K562 (cell line): ENCODE results near the gene STARD13. TPM values are rescaled to one million over a fixed set of nuclear protein-coding genes. Genes with fewer than 3 reads are reported as not detected.

Experiments
- ATAC-seq: fragments of 200-7000 bp; cut with Tn5 transposase; 3 replicates; pipeline ENCODE4 v1.9.1; 2020; ENCODE audit warnings: moderate library complexity
- BruUV-seq: library from RNA; stranded (reverse); fragments of 400-500 nt; replicated peaks from 2 replicates; lab custom pipeline; 2021; lab: Mats Ljungman, UMichigan
- CTCF ChIA-PET: fragments of 300-600 bp; formaldehyde crosslinking; extraction: SDS; loops from one replicate; lab custom pipeline; 2021; ENCODE audit warnings: low intra/inter-chr PET ratio; lab: Yijun Ruan, JAX
- POLR2A ChIA-PET: fragments of 300-600, 350-650 bp; sonication (Branson Sonifier 250); formaldehyde crosslinking; extraction: SDS; loops from one replicate; lab custom pipeline; 2021; ENCODE audit warnings: antibody characterized with exemption, inconsistent platforms; lab: Yijun Ruan, JAX
- DNase-seq, 4 experiments: peaks; one replicate each; pipeline versions ENCODE4 v3.0.0 to v3.0.0-alpha.2; 2011 to 2018; ENCODE audit warnings: low spot score in 3 of 4, mixed read lengths in 3 of 4; ENCODE audit errors: extremely low read depth in 1 of 4
- FAIRE-seq: peaks from 2 replicates; lab custom pipeline; 2011; peaks lifted over from hg19 to GRCh38; lab: Jason Lieb, UNC
- H2AFZ ChIP-seq: 2 replicates; pipeline ENCODE4 v1.6.0; 2011; ENCODE audit warnings: low read depth, low read length, control low read depth, inconsistent platforms
- H3K27ac ChIP-seq: fragments of 200-600 bp; 3 replicates; pipeline ENCODE4 v1.8.0; 2011; ENCODE audit warnings: low read depth, mild to moderate bottlenecking, control low read depth, inconsistent platforms, low read length, moderate library complexity, mixed read lengths; ENCODE audit errors: extremely low read depth
- H3K27me3 ChIP-seq, 2 experiments: fragments of 300-600 bp in 1 of 2; 2 replicates in 1 of 2; 3 replicates in 1 of 2; pipeline versions ENCODE4 v1.6.0 to v1.8.0; 2011; ENCODE audit warnings: inconsistent platforms in 2 of 2, low read length in 2 of 2, mild to moderate bottlenecking in 1 of 2, mixed read lengths in 1 of 2, moderate library complexity in 1 of 2; ENCODE audit not compliant: control insufficient read depth in 2 of 2, insufficient read depth in 2 of 2
- H3K36me3 ChIP-seq: fragments of 300-600 bp; 3 replicates; pipeline ENCODE4 v1.8.0; 2011; ENCODE audit warnings: mild to moderate bottlenecking, low read length, inconsistent platforms; ENCODE audit not compliant: control insufficient read depth, insufficient read depth
- H3K4me1 ChIP-seq, 2 experiments: fragments of 200-600 bp in 1 of 2; replicated peaks in 1 of 2; 2 replicates in 1 of 2; 3 replicates in 1 of 2; pipeline versions ENCODE4 v1.5.1 to v1.8.0; 2011; ENCODE audit warnings: inconsistent platforms in 2 of 2, low read length in 2 of 2, mild to moderate bottlenecking in 1 of 2, mixed read lengths in 1 of 2, moderate library complexity in 1 of 2; ENCODE audit not compliant: control insufficient read depth in 2 of 2, insufficient read depth in 2 of 2
- H3K4me2 ChIP-seq: 2 replicates; pipeline ENCODE4 v1.6.1; 2011; ENCODE audit warnings: low read length, control low read depth, inconsistent platforms, mixed read lengths; ENCODE audit not compliant: insufficient read depth
- H3K4me3 ChIP-seq: fragments of 200-600 bp; sonication (generic), shearing (Covaris generic); 2 replicates; pipeline ENCODE4 v1.5.1; 2016; ENCODE audit warnings: control low read depth, inconsistent platforms
- H3K79me2 ChIP-seq: fragments of 200-600 bp; 3 replicates; pipeline ENCODE4 v1.8.0; 2011; ENCODE audit warnings: low read length, inconsistent platforms; ENCODE audit not compliant: control insufficient read depth, insufficient read depth
- H3K9ac ChIP-seq, 2 experiments: 2 replicates each; pipeline versions ENCODE4 v1.6.0 to v1.6.1; 2011; ENCODE audit warnings: low read depth in 2 of 2, low read length in 2 of 2, control low read depth in 1 of 2, inconsistent platforms in 1 of 2, mild to moderate bottlenecking in 1 of 2, mixed read lengths in 1 of 2; ENCODE audit not compliant: insufficient read depth in 1 of 2
- H3K9me1 ChIP-seq: one replicate; pipeline ENCODE4 v1.6.0; 2011; ENCODE audit warnings: inconsistent platforms, mild to moderate bottlenecking, low read length, moderate library complexity; ENCODE audit not compliant: control insufficient read depth, insufficient read depth
- H3K9me3 ChIP-seq: replicated peaks from 2 replicates; pipeline ENCODE4 v1.5.1; 2011; ENCODE audit warnings: low read depth, low read length, inconsistent platforms; ENCODE audit not compliant: control insufficient read depth, insufficient read depth
- H4K20me1 ChIP-seq: replicated peaks from 2 replicates; pipeline ENCODE4 v1.6.1; 2011; ENCODE audit warnings: low read length, inconsistent platforms, mixed read lengths; ENCODE audit not compliant: control insufficient read depth, insufficient read depth
- BRCA1 ChIP-seq, 2 experiments: fragments of 450-650 bp in 1 of 2; sonication (generic) in 1 of 2; formaldehyde crosslinking in 1 of 2; IDR thresholded peaks; 2 replicates each; pipeline versions ENCODE4 v1.5.0 to v1.6.1; 2017 to 2020; ENCODE audit warnings: mild to moderate bottlenecking in 1 of 2, missing genetic modification reagents in 1 of 2
- CBX3 ChIP-seq, 2 experiments: IDR thresholded peaks; 1 replicate in 1 of 2; 2 replicates in 1 of 2; pipeline ENCODE4 v1.6.1; 2012; ENCODE audit warnings: inconsistent platforms in 2 of 2, low read length in 2 of 2, borderline replicate concordance in 1 of 2, control low read depth in 1 of 2
- NR3C1 ChIP-seq: sonication (generic); formaldehyde crosslinking; IDR thresholded peaks from 2 replicates; pipeline ENCODE4 v1.8.1; 2022; ENCODE audit warnings: missing genetic modification reagents
- PHB2 ChIP-seq: fragments of 450-650 bp; IDR thresholded peaks from 2 replicates; pipeline ENCODE4 v1.6.1; 2017; ENCODE audit warnings: low read depth
- TBP ChIP-seq: optimal IDR thresholded peaks from 2 replicates; pipeline ENCODE3; 2011; ENCODE audit warnings: low read depth, low read length, improper control_type of control experiment
- TGIF2 ChIP-seq: sonication (generic); formaldehyde crosslinking; IDR thresholded peaks from 2 replicates; pipeline ENCODE4 v1.8.1; 2022; ENCODE audit warnings: mild to moderate bottlenecking, missing genetic modification reagents, moderate library complexity
- ZBED1 ChIP-seq: IDR thresholded peaks from 2 replicates; pipeline ENCODE4 v1.6.1; 2014
- ZBTB17 ChIP-seq: fragments of 450-650 bp; formaldehyde crosslinking; IDR thresholded peaks from 2 replicates; pipeline ENCODE4 v1.4.0; 2020; ENCODE audit warnings: mild to moderate bottlenecking
- ZNF551 ChIP-seq: fragments of 250-450 bp; sonication (Bioruptor Pico); IDR thresholded peaks from 2 replicates; pipeline ENCODE4 v1.5.0; 2021; ENCODE audit warnings: mild to moderate bottlenecking, moderate library complexity
- ZNF584 ChIP-seq: fragments of 200-800 bp; sonication (Bioruptor generic); IDR thresholded peaks from 2 replicates; pipeline ENCODE4 v1.6.1; 2016; ENCODE audit warnings: low read depth, mild to moderate bottlenecking, missing genetic modification characterization, missing compliant biosample characterization
- WGBS: fragments of 100-300 bp; shearing (Covaris generic); methylation state at CpG from one replicate; pipeline ENCODE4 v1.1.6; 2016; ENCODE audit warnings: low coverage, mixed read lengths; ENCODE audit not compliant: insufficient coverage; ENCODE audit errors: missing lambda C conversion rate; 5-methylcytosine and 5-hydroxymethylcytosine counted together
- in situ Hi-C: fragments of 300-500 bp; cut with MboI; formaldehyde crosslinking; loops from 4 replicates; pipeline ENCODE4 v1.15.0; 2018; ENCODE audit warnings: inconsistent platforms, mixed read lengths
- intact Hi-C: fragments of 100-400 bp; cut with micrococcal nuclease; formaldehyde crosslinking; loops from 2 replicates; pipeline ENCODE4 v1.14.2; 2022
- polyA plus RNA-seq, 8 experiments: library from polyadenylated mRNA; depleted of rRNA in 4 of 8; stranded (reverse) in 5 of 8; unstranded in 3 of 8; fragments of >200 nt; fragmentation: Nextera tagmentation in 2 of 8; fragmentation: Illumina TruSeq in 1 of 8; extraction: Ambion mirVana in 2 of 8; extraction: Trizol in 1 of 8; gene quantifications; 2 replicates each; pipeline versions ENCODE4 v1.2.1 to v1.2.3, GENCODE V29; 2011 to 2014; ENCODE audit warnings: inconsistent platforms in 1 of 8, missing spikeins in 1 of 8
- total RNA-seq, 7 experiments: library from RNA; depleted of rRNA in 6 of 7; stranded (reverse); fragments of >200 nt in 6 of 7; fragmentation: Illumina TruSeq in 2 of 7; extraction: Trizol in 2 of 7; gene quantifications; 2 replicates each; pipeline versions ENCODE4 v1.2.1 to v1.2.3, GENCODE V29; 2011 to 2021; ENCODE audit warnings: low replicate concordance in 1 of 7
- TF ChIP-seq, protein P1 (sequence below): fragments of 250-450 bp; sonication (Bioruptor Pico); IDR thresholded peaks from 2 replicates; pipeline ENCODE4 v1.8.0; 2021; ENCODE audit warnings: borderline replicate concordance, mild to moderate bottlenecking, moderate library complexity; ENCODE audit not compliant: poor library complexity, severe bottlenecking
- TF ChIP-seq, protein P2 (sequence below): fragments of 450-650 bp; IDR thresholded peaks from one replicate; pipeline ENCODE4 v1.6.1; 2018; ENCODE audit warnings: mild to moderate bottlenecking, moderate library complexity; ENCODE audit not compliant: partially characterized antibody
- TF ChIP-seq, protein P3 (sequence below): fragments of 250-450 bp; sonication (Bioruptor Pico); IDR thresholded peaks from 2 replicates; pipeline ENCODE4 v1.5.0; 2021; ENCODE audit warnings: mild to moderate bottlenecking, borderline replicate concordance
- TF ChIP-seq, protein P4 (sequence below): fragments of 450-650 bp; IDR thresholded peaks from 2 replicates; pipeline ENCODE4 v1.6.1; 2018; ENCODE audit warnings: mild to moderate bottlenecking, low read depth; ENCODE audit not compliant: partially characterized antibody

The STARD13 gene
- total and polyA plus RNA-seq, 9 of the 15 experiments (the other 6 are each of a cell fraction or from before 2014, with no cell fraction given), result 0.11 TPM; not detected in 8

DNA sequence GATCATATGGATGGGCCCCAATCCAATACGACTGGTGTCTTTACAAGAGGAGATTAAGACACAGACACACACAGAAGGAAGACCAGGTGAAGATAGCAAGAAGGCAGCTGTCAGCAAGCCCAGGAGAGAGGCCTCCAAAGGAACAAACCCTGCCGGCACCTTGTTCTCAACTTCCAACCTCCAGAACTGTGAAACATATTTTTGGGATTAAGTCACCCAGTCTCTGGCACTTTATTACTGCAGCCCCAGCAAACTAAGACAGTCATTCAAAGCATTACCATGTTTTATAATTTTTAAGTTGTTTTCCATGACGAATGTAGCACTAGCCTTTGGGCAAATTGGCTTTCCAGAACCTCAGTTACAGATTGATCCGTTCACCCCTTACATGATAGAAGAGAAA lies 11.3 kb downstream of the STARD13 start:
- H4K20me1 ChIP-seq, result no peaks in the 10 kb centered on the region
- no peaks in the 10 kb centered on the region for H3K79me2 ChIP-seq
- no peaks in the 10 kb centered on the region for H3K27me3 ChIP-seq
- no peaks in the 10 kb centered on the region for H3K36me3 ChIP-seq
- in situ Hi-C loops (no loop called here), intact Hi-C loops (no loop called here)
- no peak overlapping the region for H3K9ac ChIP-seq
- FAIRE-seq (no peak), DNase-seq (no peak), ATAC-seq (no peak)
- WGBS, result 0% methylated on average over 4 of the region's 4 CpGs
- H3K4me2 ChIP-seq, result no peak overlapping the region
- no peaks in the 10 kb centered on the region for H3K4me1 ChIP-seq
- POLR2A ChIA-PET, result no interaction called here
- BruUV-seq, result no TSS peak
- CTCF ChIA-PET, result no interaction called here
- TF ChIP-seq NR3C1 (CRISPR knock-in tag), result no peak
- TF ChIP-seq, protein P1, sequence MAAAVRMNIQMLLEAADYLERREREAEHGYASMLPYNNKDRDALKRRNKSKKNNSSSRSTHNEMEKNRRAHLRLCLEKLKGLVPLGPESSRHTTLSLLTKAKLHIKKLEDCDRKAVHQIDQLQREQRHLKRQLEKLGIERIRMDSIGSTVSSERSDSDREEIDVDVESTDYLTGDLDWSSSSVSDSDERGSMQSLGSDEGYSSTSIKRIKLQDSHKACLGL (CRISPR knock-in tag), result no peak
- TF ChIP-seq, protein P2, sequence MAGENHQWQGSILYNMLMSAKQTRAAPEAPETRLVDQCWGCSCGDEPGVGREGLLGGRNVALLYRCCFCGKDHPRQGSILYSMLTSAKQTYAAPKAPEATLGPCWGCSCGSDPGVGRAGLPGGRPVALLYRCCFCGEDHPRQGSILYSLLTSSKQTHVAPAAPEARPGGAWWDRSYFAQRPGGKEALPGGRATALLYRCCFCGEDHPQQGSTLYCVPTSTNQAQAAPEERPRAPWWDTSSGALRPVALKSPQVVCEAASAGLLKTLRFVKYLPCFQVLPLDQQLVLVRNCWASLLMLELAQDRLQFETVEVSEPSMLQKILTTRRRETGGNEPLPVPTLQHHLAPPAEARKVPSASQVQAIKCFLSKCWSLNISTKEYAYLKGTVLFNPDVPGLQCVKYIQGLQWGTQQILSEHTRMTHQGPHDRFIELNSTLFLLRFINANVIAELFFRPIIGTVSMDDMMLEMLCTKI, result no peak
- TF ChIP-seq TBP, result no peak
- TF ChIP-seq PHB2, result no peak
- no peak for TF ChIP-seq BRCA1 (IDR thresholded peaks at IDR 0.05)
- TF ChIP-seq BRCA1 (CRISPR knock-in tag; IDR thresholded peaks at IDR 0.05), result no peak
- TF ChIP-seq TGIF2 (CRISPR knock-in tag), result no peak
- no peak for TF ChIP-seq ZNF584 (CRISPR knock-in tag)
- TF ChIP-seq ZNF551 (CRISPR knock-in tag), result no peak
- TF ChIP-seq, protein P3, sequence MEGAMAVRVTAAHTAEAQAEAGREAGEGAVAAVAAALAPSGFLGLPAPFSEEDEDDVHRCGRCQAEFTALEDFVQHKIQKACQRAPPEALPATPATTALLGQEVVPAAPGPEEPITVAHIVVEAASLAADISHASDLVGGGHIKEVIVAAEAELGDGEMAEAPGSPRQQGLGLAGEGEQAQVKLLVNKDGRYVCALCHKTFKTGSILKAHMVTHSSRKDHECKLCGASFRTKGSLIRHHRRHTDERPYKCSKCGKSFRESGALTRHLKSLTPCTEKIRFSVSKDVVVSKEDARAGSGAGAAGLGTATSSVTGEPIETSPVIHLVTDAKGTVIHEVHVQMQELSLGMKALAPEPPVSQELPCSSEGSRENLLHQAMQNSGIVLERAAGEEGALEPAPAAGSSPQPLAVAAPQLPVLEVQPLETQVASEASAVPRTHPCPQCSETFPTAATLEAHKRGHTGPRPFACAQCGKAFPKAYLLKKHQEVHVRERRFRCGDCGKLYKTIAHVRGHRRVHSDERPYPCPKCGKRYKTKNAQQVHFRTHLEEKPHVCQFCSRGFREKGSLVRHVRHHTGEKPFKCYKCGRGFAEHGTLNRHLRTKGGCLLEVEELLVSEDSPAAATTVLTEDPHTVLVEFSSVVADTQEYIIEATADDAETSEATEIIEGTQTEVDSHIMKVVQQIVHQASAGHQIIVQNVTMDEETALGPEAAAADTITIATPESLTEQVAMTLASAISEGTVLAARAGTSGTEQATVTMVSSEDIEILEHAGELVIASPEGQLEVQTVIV (CRISPR knock-in tag), result no peak
- TF ChIP-seq ZBTB17, result no peak
- TF ChIP-seq, protein P4, sequence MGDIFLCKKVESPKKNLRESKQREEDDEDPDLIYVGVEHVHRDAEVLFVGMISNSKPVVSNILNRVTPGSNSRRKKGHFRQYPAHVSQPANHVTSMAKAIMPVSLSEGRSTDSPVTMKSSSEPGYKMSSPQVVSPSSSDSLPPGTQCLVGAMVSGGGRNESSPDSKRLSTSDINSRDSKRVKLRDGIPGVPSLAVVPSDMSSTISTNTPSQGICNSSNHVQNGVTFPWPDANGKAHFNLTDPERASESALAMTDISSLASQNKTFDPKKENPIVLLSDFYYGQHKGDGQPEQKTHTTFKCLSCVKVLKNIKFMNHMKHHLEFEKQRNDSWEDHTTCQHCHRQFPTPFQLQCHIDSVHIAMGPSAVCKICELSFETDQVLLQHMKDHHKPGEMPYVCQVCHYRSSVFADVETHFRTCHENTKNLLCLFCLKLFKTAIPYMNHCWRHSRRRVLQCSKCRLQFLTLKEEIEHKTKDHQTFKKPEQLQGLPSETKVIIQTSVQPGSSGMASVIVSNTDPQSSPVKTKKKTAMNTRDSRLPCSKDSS, result no peak
- no peak for TF ChIP-seq ZBED1
- TF ChIP-seq CBX3 (IDR thresholded peaks at IDR 0.05; ENCODE audit: borderline replicate concordance in 1 of 2, low read length in 2 of 2), result no peak
- H2AFZ ChIP-seq, result no peak overlapping the region
- H3K4me3 ChIP-seq, result no peak overlapping the region
- no peaks in the 10 kb centered on the region for H3K9me3 ChIP-seq
- no peak overlapping the region for H3K27ac ChIP-seq
- no peaks in the 10 kb centered on the region for H3K9me1 ChIP-seq
